GM12878 (cell line): ENCODE data around the gene APC2. TPM values are rescaled to one million over a fixed set of nuclear protein-coding genes. Genes with fewer than 3 reads are reported as not detected.

Source experiments
- ATAC-seq: fragments of 200-7000 bp; cut with Tn5 transposase; 3 replicates; pipeline ENCODE4 v1.9.1; 2020; ENCODE audit warnings: mild to moderate bottlenecking, moderate library complexity
- BruUV-seq: library from RNA; stranded (reverse); fragments of 400-500 nt; replicated peaks from 2 replicates; lab custom pipeline; 2021; lab: Mats Ljungman, UMichigan
- CTCF ChIA-PET: fragments of 300-600 bp; sonication (Branson Sonifier 250); formaldehyde crosslinking; extraction: SDS; loops from one replicate; lab custom pipeline; 2021; ENCODE audit warnings: inconsistent platforms; lab: Yijun Ruan, JAX
- POLR2A ChIA-PET: fragments of 350-600 bp; formaldehyde crosslinking; extraction: SDS; loops from one replicate; lab custom pipeline; 2021; ENCODE audit warnings: inconsistent platforms; lab: Charles Lee
- RAD21 ChIA-PET: fragments of 300-600 bp; sonication (Branson Sonifier 250); formaldehyde crosslinking; loops from one replicate; lab custom pipeline; 2023; ENCODE audit warnings: antibody characterized with exemption; ENCODE audit not compliant: unreplicated experiment; lab: Charles Lee
- SMC1A ChIA-PET: fragments of 300-600 bp; sonication (Branson Sonifier 250); formaldehyde crosslinking; loops from one replicate; lab custom pipeline; 2023; ENCODE audit not compliant: unreplicated experiment, uncharacterized antibody; lab: Charles Lee
- DNase-seq: peaks from one replicate; pipeline ENCODE4 v3.0.0-alpha.2; 2011; ENCODE audit warnings: low read depth, low spot score
- FAIRE-seq: peaks from 3 replicates; lab custom pipeline; 2011; peaks lifted over from hg19 to GRCh38; lab: Jason Lieb, UNC
- H2AFZ ChIP-seq: 2 replicates; pipeline ENCODE4 v1.6.0; 2011; ENCODE audit warnings: low read depth, low read length, control low read depth; ENCODE audit not compliant: control insufficient read depth
- H3K27ac ChIP-seq: 2 replicates; pipeline ENCODE4 v1.5.1; 2011; ENCODE audit warnings: control low read depth; ENCODE audit not compliant: control insufficient read depth, insufficient read depth
- H3K27me3 ChIP-seq, 2 experiments: replicated peaks in 1 of 2; 2 replicates each; pipeline versions ENCODE4 v1.6.0 to v1.6.1; 2011; ENCODE audit warnings: low read length in 1 of 2; ENCODE audit not compliant: control insufficient read depth in 2 of 2, insufficient read depth in 2 of 2
- H3K36me3 ChIP-seq, 2 experiments: 2 replicates each; pipeline ENCODE4 v1.5.1; 2011; ENCODE audit warnings: low read length in 1 of 2; ENCODE audit not compliant: control insufficient read depth in 2 of 2, insufficient read depth in 2 of 2
- H3K4me1 ChIP-seq: 2 replicates; pipeline ENCODE4 v1.6.1; 2011; ENCODE audit warnings: mild to moderate bottlenecking, low read length, moderate library complexity, mixed read lengths; ENCODE audit not compliant: control insufficient read depth, insufficient read depth
- H3K4me2 ChIP-seq: 2 replicates; pipeline ENCODE4 v1.6.0; 2011; ENCODE audit warnings: control low read depth; ENCODE audit not compliant: control insufficient read depth, insufficient read depth
- H3K4me3 ChIP-seq: fragments of 200-600 bp; sonication (generic); 2 replicates; pipeline ENCODE4 v1.5.1; 2016
- H3K79me2 ChIP-seq: 2 replicates; pipeline ENCODE4 v1.6.0; 2011; ENCODE audit warnings: low read length; ENCODE audit not compliant: control insufficient read depth, insufficient read depth
- H3K9ac ChIP-seq: 2 replicates; pipeline ENCODE4 v1.8.0; 2011; ENCODE audit warnings: low read length, control low read depth, mixed read lengths; ENCODE audit not compliant: control insufficient read depth, insufficient read depth
- H3K9me3 ChIP-seq: replicated peaks from 3 replicates; pipeline ENCODE4 v1.5.1; 2011; ENCODE audit warnings: mild to moderate bottlenecking, low read length; ENCODE audit not compliant: control insufficient read depth, insufficient read depth
- H4K20me1 ChIP-seq: 2 replicates; pipeline ENCODE4 v1.6.0; 2011; ENCODE audit not compliant: control insufficient read depth, insufficient read depth
- BCL11A ChIP-seq: IDR thresholded peaks from 2 replicates; pipeline ENCODE4 v1.6.1; 2011; ENCODE audit warnings: low read depth, low read length
- BHLHE40 ChIP-seq, 2 experiments: fragments of 450-650 bp in 1 of 2; IDR thresholded peaks; 2 replicates each; pipeline ENCODE4 v1.6.1; 2011 to 2017; ENCODE audit warnings: low read depth in 2 of 2, borderline replicate concordance in 1 of 2, improper control_type of control experiment in 1 of 2, low read length in 1 of 2, mild to moderate bottlenecking in 1 of 2
- EGR1 ChIP-seq, 2 experiments: IDR thresholded peaks; 1 replicate in 1 of 2; 2 replicates in 1 of 2; pipeline ENCODE4 v1.6.1; 2011 to 2012; ENCODE audit warnings: low read depth in 2 of 2, low read length in 2 of 2, borderline replicate concordance in 1 of 2, mild to moderate bottlenecking in 1 of 2, moderate library complexity in 1 of 2
- HDGF ChIP-seq: fragments of 450-650 bp; IDR thresholded peaks from 2 replicates; pipeline ENCODE4 v1.6.1; 2016; ENCODE audit warnings: antibody characterized with exemption
- JUNB ChIP-seq: IDR thresholded peaks from 2 replicates; pipeline ENCODE4 v1.6.1; 2016; ENCODE audit warnings: antibody characterized with exemption, mild to moderate bottlenecking
- PML ChIP-seq: IDR thresholded peaks from 2 replicates; pipeline ENCODE4 v1.6.1; 2012; ENCODE audit warnings: low read length, inconsistent platforms
- POLR2AphosphoS5 ChIP-seq: IDR thresholded peaks from 2 replicates; pipeline ENCODE4 v1.6.1; 2011; ENCODE audit warnings: mild to moderate bottlenecking, low read length, inconsistent platforms
- TCF12 ChIP-seq: IDR thresholded peaks from 2 replicates; pipeline ENCODE4 v1.6.1; 2011; ENCODE audit warnings: low read depth, mild to moderate bottlenecking, low read length
- YY1 ChIP-seq: IDR thresholded peaks from 2 replicates; pipeline ENCODE4 v1.6.1; 2011; ENCODE audit warnings: low read depth, mild to moderate bottlenecking, low read length
- WGBS: methylation state at CpG from one replicate; pipeline ENCODE4 v1.1.6; 2016; ENCODE audit warnings: low lambda C conversion rate; ENCODE audit not compliant: insufficient replicate concordance, insufficient coverage; ENCODE audit errors: missing lambda C conversion rate; 5-methylcytosine and 5-hydroxymethylcytosine counted together
- in situ Hi-C: fragments of 300-500 bp; cut with MboI; formaldehyde crosslinking; loops from 9 replicates; pipeline ENCODE4 v1.14.3; 2018; ENCODE audit warnings: mixed read lengths
- intact Hi-C: fragments of 100-400 bp; cut with micrococcal nuclease; formaldehyde crosslinking; loops from one replicate; pipeline ENCODE4 v1.14.2; 2022; ENCODE audit not compliant: unreplicated experiment
- polyA plus RNA-seq, 11 experiments: library from polyadenylated mRNA; depleted of rRNA in 4 of 11; unstranded in 6 of 11; stranded (reverse) in 5 of 11; fragments of >200 nt; fragmentation: Nextera tagmentation in 4 of 11; fragmentation: Illumina TruSeq in 1 of 11; extraction: Ambion mirVana in 4 of 11; extraction: Trizol in 1 of 11; gene quantifications; 1 replicate in 1 of 11; 2 replicates in 10 of 11; pipeline versions ENCODE4 v1.2.1 to v1.2.3, GENCODE V29; 2011 to 2016; ENCODE audit warnings: inconsistent platforms in 2 of 11, missing spikeins in 2 of 11, low read depth in 1 of 11
- total RNA-seq, 4 experiments: library from RNA; depleted of rRNA in 3 of 4; stranded (reverse); fragments of >200 nt in 3 of 4; fragmentation: Illumina TruSeq in 1 of 4; extraction: Trizol in 1 of 4; gene quantifications; 2 replicates each; pipeline versions ENCODE4 v1.2.1 to v1.2.3, GENCODE V29; 2013 to 2021

Gene APC2
- total and polyA plus RNA-seq, 10 of the 15 experiments (the other 5 are each of a cell fraction or from before 2014, with no cell fraction given), result under 0.01 to 0.73 (median 0.04) TPM; not detected in 5

DNA sequence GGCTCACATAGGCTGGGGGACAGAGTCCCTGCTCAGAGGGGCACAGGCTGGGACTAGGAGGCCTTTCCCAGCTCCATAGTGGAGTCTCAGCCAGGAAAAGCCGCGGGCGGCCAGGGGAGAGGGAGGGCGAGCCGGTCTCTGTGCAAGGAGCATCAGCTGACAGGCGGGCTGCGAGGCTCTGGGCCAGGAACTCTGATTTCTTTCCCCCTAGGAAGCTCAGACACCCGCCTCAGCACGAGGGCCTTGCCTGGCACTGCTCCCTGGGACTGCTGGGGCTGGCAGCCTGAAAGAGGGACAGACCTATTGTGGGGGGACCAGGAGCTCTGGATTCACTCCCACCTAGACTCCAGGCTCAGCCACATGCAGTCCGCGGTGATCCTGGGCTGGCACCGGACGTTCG lies 71.7 kb downstream of the APC2 start:
- Histone ChIP-seq H3K9ac (no peak overlapping the region), H3K9me3 (no peaks in the 10 kb centered on the region), H3K79me2 (no peaks in the 10 kb centered on the region), H3K4me2 (no peak overlapping the region), H4K20me1 (no peaks in the 10 kb centered on the region), H3K36me3 (no peaks in the 10 kb centered on the region), H2AFZ (no peak overlapping the region), H3K4me3 (no peak overlapping the region), H3K4me1 (no peaks in the 10 kb centered on the region), H3K27ac (no peak overlapping the region), H3K27me3 (peaks cover 0 to 2% of the 10 kb centered on the region in 2 experiments; a peak in 3 of 4 replicates)
- TF ChIP-seq BHLHE40 (IDR thresholded peaks at IDR 0.05; ENCODE audit: borderline replicate concordance in 1 of 2, low read depth in 2 of 2, low read length in 1 of 2) (no peak), BCL11A (no peak), YY1 (no peak)
- WGBS, result 60% methylated on average over 14 of the region's 14 CpGs
- ChIA-PET POLR2A (no interaction called here), CTCF (interaction anchor here (1.0 kb wide), 1 partner anchor 24 kb away, joined by 3 read pairs; no protein-coding TSS in a partner anchor), RAD21 (no interaction called here), SMC1A (no interaction called here)
- intact Hi-C loops, result no loop called here
- DNase-seq (no peak), ATAC-seq (no peak), FAIRE-seq (no peak)
- in situ Hi-C loops, result no loop called here
- BruUV-seq, result no TSS peak

DNA sequence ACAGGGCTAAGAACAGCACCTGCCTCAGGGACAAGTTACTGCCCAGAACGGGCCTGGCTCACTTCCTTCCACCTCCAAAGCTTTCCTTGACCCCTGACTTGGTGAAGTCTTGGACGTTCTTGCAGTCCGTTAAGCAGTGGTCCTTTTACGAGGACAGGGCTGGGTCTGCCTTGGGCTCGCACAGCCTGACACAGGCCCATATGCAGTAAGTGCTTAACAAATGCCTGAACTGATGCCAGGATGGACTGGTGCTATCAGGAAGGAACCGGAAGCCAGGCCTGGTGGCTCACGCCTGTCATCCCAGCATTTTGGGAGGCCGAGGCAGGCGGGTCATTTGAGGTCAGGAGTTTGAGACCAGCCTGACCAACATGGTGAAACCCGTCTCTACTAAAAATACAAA lies 72.1 kb downstream of the APC2 start:
- no peak overlapping the region for H3K9ac ChIP-seq
- FAIRE-seq, result no peak
- peaks cover 0 to 2% of the 10 kb centered on the region in 2 experiments; a peak in 3 of 4 replicates for H3K27me3 ChIP-seq
- ATAC-seq, result no peak
- no TSS peak for BruUV-seq
- DNase-seq, result no peak
- in situ Hi-C loops, result no loop called here
- no peak overlapping the region for H3K27ac ChIP-seq
- intact Hi-C loops, result no loop called here
- ChIA-PET SMC1A (no interaction called here), RAD21 (no interaction called here), CTCF (interaction anchor here (1.0 kb wide), 1 partner anchor 24 kb away, joined by 3 read pairs; no protein-coding TSS in a partner anchor), POLR2A (no interaction called here)
- no peak overlapping the region for H3K4me2 ChIP-seq
- H4K20me1 ChIP-seq, result no peaks in the 10 kb centered on the region
- no peaks in the 10 kb centered on the region for H3K36me3 ChIP-seq
- no peak overlapping the region for H3K4me3 ChIP-seq
- no peaks in the 10 kb centered on the region for H3K79me2 ChIP-seq
- no peaks in the 10 kb centered on the region for H3K4me1 ChIP-seq
- H3K9me3 ChIP-seq, result no peaks in the 10 kb centered on the region
- no peak for TF ChIP-seq JUNB
- no peak for TF ChIP-seq EGR1 (IDR thresholded peaks at IDR 0.05; ENCODE audit: borderline replicate concordance in 1 of 2, low read depth in 2 of 2, low read length in 2 of 2)
- no peak for TF ChIP-seq PML
- no peak for TF ChIP-seq YY1
- TF ChIP-seq POLR2AphosphoS5, result no peak
- no peak for TF ChIP-seq TCF12
- no peak for TF ChIP-seq HDGF
- 50% methylated on average over 10 of the region's 10 CpGs for WGBS
- no peak overlapping the region for H2AFZ ChIP-seq
